GM21528 (cell line): ENCODE data around the gene CRABP1.
"Not testable (repeated sequence)": the region's sequence is repeated elsewhere in the genome, so short reads cannot be mapped to it uniquely, and the experiment has no call there.

ENCODE experiments used
- ATAC-seq: cut with Tn5 transposase; IDR thresholded peaks from one replicate; pipeline ENCODE4 v1.9.1; 2021; ENCODE audit warnings: mild to moderate bottlenecking, moderate library complexity; ENCODE audit not compliant: unreplicated experiment, low FRiP score

The CRABP1 gene

DNA sequence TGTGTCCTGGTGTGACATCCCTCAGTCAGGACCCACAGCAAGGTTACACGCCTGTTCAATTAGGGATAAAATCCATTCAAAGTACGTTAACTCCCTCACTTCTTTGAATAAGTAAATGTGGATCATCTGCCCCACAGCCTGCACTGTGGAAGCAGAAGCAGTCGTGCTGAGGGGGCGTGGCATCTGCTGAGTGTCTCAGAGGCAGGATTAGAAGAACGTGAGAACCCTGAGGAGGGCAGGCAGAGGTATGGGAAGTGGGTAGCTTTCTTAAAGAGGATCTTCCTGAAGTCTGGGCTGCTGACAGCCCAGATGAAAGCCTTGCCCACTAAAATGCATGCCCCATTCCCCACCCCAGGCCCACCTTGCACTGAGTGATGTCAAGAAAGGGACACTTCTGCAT lies 28.5 kb downstream of the CRABP1 start:
- ATAC-seq, result no peak

GRCh38 chr15:78369161-78369560 lies 29.0 kb downstream of the CRABP1 start:
- no peak for ATAC-seq

DNA sequence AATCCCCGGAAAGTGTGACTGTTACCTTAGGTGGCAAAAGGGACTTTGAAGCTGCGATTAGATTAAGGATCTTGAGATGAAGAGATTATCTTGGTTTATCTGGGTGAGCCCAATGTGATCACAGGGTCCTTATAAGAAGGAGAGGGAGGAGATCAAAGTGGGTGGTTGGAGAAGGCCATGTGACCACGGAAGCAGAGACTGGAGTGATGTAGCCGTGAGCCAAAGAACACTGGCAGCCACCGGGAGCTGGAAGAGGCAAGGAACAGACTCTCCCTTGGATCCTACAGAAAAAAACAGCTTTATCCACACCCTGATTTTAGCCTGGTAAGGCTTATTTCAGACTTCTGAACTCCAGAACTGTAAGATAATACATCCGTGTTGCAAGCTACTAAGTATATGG lies 29.9 kb downstream of the CRABP1 start:
- ATAC-seq, result no peak

GRCh38 chr15:78372880-78373279 lies 32.7 kb downstream of the CRABP1 start:
- no peak for ATAC-seq

DNA sequence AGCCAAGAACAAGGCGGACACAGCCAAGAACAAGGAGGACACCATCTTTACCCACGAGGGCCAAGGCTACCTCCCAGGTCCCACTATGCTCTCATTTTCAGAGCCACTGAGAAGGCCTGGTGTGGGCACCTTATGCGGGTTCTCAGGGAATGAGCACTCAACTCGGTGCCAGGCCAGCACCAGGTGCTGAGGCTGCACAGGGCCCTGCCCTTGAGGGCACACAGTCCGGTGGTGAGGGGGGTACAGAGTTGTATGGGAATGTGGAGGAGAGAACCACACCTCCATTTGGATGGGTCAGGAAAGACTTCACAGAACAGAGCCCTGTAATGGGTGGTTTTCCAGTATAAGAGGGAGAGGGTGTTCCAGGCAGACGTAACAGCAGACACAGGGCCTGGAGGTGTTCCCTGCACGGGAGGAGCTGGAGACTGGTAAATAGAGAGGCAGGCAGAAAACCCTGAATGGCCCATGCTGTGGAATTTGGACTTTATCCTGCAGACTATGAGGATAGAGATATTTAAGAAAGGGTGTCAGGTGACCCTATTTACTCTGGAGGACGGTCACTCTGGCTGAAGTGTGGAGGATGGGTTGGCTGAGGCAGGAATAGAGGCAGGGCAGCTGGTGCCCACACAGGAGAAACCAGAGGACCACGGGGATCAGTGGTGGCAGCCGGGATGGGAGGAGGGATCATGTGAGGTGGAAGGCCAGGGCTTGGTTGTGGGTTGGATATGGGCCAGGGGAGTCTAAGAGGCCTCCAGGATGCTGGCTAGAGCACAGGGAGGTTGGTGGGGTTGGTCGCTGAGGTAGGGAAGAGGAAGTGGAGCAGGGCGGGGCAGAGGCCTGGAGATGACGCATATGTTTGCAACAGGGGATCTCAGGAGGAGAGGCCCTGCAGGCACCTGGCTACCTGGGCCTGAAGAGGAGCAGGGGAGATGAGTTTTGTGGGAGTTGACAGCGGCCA lies 34.6 kb downstream of the CRABP1 start:
- no peak for ATAC-seq

- not testable (repeated sequence) for ATAC-seq
Measured at GRCh38 chr15:78380143-78380542, 40.0 kb downstream of the CRABP1 start.

- ATAC-seq, result no peak
Measured at GRCh38 chr15:78382114-78382880, 42.1 kb downstream of the CRABP1 start.

DNA sequence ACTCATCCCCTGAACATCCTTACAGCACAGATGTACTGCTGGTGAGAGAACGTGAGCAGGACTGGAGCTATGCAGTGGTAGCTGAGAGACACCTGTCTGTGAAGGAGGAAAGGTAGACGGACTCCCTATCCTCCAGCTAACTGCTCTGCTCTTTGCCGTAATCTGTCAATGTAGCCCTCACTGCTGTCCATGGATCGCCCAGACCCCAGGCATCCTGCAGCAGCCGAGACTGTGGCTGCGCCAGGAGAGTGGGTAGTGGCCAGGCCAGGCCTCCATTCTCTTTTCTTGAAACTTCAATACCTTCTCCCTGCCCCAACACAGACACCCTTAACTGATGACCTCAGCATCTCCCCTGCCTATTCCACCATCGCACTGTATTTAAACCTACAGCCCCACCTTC lies 44.5 kb downstream of the CRABP1 start:
- ATAC-seq, result no peak

DNA sequence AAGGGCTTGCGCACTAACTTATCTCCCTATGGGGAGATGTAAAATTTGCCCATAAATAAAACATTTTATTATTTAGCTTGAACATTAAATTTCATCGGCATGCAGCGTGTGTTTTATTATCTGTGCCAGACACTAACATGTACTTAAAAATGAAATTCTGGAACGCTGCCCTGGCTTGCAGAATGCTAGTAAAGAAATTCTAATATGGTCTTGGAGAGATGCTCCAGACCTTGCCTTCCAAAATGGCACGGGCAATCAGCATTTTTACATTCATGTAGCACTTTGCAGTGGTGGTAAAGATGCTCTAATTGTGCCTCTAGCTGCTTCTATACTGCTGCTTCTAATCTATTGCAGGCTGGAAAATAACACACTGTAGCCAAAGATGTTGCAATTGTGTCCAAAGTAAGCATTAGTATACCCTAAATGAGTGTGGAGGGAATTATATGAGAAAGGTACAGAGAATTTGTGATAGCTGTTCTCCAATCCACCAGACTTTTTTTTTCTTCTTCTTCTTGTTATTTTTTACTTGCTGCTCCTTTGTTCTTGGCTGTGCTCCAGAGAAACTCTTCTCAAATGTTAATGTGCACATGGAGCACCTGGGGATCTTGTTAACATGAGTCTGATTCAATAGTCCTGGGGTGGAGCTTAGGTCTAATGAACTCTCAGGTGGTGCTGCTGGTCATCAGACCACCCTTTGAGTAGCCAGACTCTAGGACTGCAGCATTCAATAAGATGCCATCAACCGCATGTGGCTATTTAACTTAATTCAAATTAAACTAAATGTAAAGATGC lies 47.3 kb downstream of the CRABP1 start:
- ATAC-seq, result no peak

DNA sequence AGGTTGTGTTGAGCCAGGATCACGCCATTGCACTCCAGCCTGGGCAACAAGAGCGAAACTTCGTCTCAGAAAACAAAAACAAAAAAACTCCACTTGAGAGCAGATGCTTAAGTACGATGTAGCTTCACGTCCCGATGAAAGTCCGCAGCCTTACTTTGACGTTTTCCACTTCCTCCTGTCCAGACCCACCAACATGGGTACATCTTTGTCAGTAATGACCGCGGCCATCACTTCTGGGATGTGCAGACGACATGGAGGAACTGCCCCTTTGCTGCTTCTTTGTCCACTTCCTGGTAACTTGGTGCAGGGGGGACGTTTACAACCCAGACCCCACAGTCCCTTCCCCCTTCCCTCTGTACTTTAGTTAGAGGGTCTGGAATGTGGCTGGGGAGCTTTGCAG lies 48.7 kb downstream of the CRABP1 start:
- no peak for ATAC-seq

DNA sequence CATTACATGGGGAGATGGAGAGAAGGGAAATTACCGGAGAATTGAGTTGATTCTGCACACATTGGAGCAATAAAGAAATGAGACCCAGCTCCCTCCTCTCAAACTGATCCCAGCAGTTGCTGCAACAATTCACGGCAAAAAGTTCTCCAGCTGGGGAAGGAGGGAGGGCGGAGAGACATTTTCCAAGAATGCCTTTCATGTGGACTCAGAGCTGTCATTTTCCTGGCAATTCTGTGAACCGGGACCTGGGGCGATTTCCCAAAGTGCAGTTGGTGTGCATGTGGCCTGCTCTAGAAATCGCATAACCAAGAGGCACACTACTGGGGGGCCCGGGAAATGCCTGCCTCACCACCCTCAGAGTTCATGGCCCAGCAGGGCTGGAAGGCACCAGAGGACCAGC lies 49.2 kb downstream of the CRABP1 start:
- no peak for ATAC-seq

DNA sequence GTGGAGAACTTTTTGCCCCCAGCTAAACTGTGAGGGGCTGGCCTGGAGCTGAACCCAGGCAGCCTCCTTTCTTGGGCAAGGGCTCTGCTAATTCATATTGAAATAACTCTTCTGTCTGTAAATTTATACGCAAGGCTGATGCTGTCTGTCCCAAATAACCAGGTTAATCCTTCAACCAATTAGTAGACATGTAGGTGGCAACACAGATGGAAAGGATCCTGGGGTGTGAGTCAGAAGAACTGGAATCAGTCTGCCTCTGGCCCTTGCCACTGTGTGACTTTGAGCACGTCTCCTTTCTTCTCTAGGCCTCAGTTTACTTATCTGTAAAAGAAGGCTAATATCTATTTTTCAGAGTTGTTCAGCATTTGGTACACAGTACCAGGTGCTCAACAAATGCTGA lies 49.6 kb downstream of the CRABP1 start:
- no peak for ATAC-seq

GRCh38 chr15:78390242-78390641 lies 50.1 kb downstream of the CRABP1 start:
- ATAC-seq, result no peak

GRCh38 chr15:78390826-78391225 lies 50.7 kb downstream of the CRABP1 start:
- ATAC-seq, result no peak

DNA sequence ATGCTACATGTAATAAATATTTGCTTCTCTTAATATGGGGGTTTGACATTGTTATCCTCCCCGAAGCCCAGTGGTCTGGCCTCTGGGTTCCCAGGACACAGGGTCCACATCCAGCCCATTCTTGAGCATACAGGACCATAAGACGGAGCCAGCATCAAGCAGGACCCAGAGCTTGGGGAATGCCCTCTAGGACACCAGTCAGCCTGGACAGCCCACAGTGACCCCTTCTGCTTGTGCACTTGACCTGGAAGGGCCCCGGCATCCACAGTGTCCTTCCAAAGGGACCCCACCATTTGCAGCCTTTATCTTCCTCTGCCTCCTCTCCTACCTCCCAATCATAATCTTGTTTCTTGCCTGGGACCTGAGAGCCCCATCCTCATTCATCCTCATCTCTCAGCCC lies 51.6 kb downstream of the CRABP1 start:
- ATAC-seq, result no peak

- no peak for ATAC-seq
Measured at GRCh38 chr15:78392430-78392829, 52.3 kb downstream of the CRABP1 start.

DNA sequence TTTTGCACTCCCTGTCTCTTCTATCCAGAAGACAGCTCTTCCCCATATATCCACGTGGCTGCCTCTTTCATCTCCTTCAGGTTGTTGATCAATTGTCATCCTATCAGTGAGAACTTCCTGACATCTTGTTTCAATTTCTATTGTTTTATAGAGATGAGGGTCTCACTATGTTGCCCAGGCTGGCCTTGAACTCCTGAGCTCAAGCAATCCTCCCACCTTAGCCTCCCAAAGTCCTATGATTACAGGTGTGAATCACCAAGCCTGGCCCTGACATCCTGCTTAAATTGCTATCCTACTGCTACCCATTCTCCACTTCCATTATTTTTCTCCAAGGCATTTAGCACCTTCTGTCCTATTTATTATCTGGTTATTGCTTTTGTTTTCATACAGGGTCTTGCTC lies 53.0 kb downstream of the CRABP1 start:
- ATAC-seq, result no peak

DNA sequence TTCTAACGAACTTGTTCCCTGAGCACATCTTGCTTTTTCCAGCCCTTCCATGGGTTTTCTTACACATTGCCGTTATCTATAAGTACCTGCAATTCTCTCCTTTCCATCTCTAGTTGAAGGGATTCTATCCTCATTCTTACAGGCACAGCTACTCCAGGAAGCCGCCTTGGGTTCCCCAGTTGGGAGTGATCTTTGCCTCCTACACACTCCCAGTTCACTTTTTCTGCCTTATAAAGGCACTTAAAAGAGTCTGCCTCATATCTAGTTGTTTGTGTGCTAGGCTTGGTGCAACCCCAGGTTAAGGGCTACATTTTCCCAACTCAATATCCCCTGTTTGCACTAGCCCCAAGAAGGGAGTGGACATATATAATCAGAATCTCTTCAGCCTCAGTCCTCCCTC lies 53.9 kb downstream of the CRABP1 start:
- no peak for ATAC-seq

GRCh38 chr15:78394981-78395616 lies 54.9 kb downstream of the CRABP1 start:
- no peak for ATAC-seq

- ATAC-seq, result no peak
Measured at GRCh38 chr15:78396186-78396814, 56.1 kb downstream of the CRABP1 start.
